Ramos (cell line): ENCODE data around the gene COBL.
"Not testable (repeated sequence)": the region's sequence is repeated elsewhere in the genome, so short reads cannot be mapped to it uniquely, and the experiment has no call there.

ENCODE experiments used
- in situ Hi-C: fragments of 300-500 bp; cut with MboI; formaldehyde crosslinking; loops from one replicate; pipeline ENCODE4 v1.14.3; 2022; ENCODE audit warnings: low sequenced_read_pairs; ENCODE audit not compliant: unreplicated experiment

Gene COBL

DNA sequence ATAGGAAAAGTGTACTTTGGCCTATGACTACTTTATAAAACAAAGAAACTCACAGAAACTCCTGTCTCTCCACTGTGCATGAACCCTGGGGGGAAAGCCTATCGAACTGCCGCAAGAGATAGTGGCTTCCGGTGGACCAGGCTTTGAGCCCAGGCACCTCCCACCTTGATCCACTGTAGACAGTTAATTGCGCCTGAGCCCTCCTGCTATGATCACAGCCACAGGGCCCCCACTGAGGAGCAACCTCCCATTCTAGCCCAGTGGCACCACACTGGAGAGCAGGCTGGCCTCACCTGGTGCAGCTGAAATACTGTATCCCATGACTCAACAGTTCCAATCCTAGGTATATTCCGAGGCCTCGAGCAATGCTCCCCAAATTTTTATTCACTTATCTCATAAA is 98.8 kb downstream of the COBL start:
- in situ Hi-C loops: no loop called here

GRCh38 chr7:51214098-51214497 is 102.5 kb downstream of the COBL start:
- in situ Hi-C loops: no loop called here

GRCh38 chr7:51213618-51214017 is 103.0 kb downstream of the COBL start:
- in situ Hi-C loops: no loop called here

GRCh38 chr7:51210766-51211165 is 105.8 kb downstream of the COBL start:
- in situ Hi-C loops: no loop called here

DNA sequence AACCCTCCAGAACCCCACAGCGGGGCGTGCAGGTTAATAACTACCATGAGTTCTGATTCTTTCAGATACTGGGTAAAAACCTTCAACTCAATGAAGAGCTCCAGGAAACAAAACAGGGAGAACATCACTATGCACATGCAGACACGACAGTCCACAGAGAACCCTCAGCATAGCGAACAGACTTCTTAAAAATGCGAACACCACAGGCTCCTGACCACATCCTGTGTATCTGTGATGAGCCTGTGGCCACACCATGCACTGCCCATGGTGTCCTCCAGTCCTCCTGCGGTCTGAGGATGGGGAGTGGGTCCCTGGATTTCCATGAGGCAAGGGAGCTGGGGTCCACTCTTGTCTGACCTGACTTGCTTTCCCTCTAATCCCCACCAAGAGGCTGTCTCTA is 107.2 kb downstream of the COBL start:
- in situ Hi-C loops: no loop called here

DNA sequence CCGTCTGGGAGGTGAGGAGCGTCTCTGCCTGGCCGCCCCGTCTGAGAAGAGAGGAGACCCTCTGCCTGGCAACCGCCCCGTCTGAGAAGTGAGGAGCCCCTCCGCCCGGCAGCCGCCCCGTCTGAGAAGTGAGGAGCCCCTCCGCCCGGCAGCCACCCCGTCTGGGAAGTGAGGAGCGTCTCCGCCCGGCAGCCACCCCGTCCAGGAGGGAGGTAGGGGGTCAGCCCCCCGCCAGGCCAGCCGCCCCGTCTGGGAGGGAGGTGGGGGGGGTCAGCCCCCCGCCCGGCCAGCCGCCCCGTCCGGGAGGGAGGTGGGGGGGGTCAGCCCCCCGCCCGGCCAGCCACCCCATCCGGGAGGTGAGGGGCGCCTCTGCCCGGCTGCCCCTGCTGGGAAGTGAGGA is 108.5 kb downstream of the COBL start:
- in situ Hi-C loops: not testable (repeated sequence)

DNA sequence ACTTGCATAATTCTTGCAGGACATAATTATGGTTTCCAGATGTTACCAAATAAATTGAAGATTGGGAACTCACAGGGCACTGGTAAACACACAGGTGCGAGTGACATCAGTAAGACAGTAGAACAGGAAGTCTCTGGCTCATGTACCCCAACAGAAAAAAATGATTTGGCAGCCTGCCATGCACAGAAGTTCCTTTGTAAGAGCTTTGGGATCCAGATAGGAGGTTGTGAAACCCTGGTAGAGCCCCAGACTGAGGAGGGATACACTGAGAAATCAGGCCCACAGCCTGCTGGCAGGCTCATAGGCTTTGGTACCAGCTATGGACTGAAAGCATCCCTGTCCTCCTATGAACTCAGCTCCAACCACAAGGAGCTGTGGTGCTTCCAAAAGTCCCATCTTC is 118.0 kb downstream of the COBL start:
- in situ Hi-C loops: no loop called here

GRCh38 chr7:51190969-51191368 is 125.6 kb downstream of the COBL start:
- in situ Hi-C loops: no loop called here

- in situ Hi-C loops: no loop called here
Observed at GRCh38 chr7:51189777-51190176, 126.8 kb downstream of the COBL start.

DNA sequence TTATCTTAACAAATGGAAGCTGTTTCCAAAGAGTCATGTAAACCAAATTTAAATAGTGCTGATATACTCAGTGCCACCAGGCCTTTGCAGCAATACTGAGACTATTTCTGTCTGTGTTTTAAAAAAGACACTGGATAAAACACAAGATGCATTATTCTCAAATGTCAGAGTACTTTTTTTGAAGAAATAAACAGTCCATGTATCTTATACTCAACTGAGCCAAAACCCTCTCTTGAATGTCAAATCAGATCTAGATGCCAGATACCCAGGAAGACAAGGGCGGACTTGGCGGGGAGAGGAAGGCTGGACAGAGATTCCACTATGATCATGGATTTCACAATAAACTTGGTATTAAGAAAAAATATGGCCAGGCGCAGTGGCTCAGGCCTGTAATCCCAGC is 127.6 kb downstream of the COBL start:
- in situ Hi-C loops: no loop called here

DNA sequence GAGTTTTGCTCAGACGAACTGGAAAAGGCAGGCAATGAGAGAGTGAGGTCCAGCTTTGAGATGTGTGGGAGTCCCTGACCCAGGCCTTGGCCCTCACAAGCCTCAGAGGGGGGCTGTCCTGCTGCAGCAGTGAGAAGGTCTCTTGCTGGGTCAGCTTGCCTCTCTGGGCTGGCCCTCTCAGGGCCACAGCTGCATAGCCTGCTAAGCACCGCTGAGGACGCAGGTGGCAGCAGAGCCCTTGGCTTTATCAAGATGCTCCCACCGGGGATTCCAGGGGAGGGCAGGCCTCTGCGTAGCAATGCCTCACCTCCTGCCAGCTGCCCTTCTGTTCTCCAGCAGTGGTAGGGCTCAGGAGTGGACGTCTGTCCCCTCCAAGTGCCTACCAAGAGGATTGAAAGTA is 128.7 kb downstream of the COBL start:
- in situ Hi-C loops: no loop called here

DNA sequence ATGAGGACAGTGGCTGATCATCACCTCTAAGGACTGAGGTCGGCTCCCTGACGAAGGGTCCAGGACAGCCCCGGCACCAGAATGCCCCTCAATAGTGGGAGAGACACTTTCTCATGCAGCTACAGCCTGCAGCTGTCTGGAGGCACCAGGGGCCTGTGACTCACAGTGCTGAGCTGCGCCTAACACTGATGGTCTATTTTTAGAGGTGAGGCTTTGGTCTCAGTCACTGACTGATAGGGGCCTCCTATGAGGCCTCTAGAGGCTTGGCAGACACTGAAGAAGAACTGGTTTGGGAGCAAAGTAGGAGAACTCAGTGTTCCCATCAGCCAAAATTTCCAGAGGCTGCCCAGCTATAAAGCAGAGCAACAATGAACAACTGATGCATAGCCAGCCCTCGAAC is 130.1 kb downstream of the COBL start:
- in situ Hi-C loops: no loop called here

DNA sequence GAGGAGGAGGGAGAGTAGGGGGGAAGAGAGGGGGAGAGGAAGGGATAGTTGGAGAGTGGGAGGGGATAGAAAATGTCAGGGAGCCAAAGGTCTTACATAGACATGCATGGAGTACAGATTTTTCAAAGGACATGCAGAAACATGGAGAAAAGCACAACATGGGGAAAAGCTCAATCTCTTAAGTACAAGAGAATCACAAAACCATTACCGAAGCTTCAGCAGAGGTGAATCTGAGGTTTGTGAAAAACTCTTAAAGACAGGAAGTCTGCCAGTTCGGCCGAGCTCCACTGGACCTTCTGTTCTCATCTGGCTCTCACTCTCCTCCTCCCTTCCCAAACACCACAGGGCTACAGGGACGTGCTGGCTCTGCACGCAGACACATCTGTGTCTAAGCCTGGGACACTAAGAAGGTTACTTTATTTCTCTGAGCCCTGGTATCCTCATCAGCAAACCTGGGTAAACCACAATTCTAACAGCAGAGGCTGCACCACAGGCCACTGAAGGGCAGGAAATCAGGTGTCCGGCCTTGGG is 133.9 kb downstream of the COBL start:
- in situ Hi-C loops: no loop called here

- in situ Hi-C loops: no loop called here
Observed at GRCh38 chr7:51180092-51180491, 136.5 kb downstream of the COBL start.

DNA sequence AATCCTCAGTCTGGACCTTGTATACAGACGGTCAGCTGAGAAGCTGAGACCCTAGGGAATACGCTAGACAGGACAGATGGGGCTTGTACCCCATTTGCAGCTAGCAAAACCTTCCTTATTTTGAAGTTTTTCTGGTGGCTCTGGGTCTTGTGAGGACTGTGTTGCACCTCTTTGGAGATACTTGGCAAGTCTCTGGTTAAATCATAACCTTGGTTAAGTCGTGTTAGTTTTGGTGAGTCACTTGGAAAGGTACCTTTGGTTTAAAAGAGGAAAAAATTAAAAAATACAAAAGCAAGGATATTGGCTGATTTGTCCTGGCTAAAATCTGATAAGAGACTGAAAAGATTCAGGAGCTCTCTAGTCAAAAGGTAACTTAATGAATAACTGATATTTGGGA is 140.6 kb downstream of the COBL start:
- in situ Hi-C loops: no loop called here

GRCh38 chr7:51175316-51175991 is 141.2 kb downstream of the COBL start:
- in situ Hi-C loops: no loop called here

DNA sequence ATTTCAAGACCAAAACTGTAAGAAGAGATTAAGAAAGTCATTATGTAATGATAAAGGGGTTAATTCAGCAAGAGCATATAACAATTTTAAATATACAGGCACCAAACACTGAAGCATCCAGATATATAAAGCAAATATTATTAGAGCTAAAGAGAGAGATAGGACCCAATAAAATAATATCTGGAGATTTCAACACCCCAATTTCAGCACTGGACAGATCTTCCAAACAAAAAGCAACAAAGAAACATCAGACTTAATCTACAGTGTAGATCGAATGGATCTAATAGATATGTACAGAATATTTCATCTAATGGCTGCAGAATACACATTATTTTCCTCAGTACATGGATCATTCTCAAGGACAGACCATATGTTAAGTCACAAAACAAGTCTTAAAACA is 151.3 kb downstream of the COBL start:
- in situ Hi-C loops: no loop called here

DNA sequence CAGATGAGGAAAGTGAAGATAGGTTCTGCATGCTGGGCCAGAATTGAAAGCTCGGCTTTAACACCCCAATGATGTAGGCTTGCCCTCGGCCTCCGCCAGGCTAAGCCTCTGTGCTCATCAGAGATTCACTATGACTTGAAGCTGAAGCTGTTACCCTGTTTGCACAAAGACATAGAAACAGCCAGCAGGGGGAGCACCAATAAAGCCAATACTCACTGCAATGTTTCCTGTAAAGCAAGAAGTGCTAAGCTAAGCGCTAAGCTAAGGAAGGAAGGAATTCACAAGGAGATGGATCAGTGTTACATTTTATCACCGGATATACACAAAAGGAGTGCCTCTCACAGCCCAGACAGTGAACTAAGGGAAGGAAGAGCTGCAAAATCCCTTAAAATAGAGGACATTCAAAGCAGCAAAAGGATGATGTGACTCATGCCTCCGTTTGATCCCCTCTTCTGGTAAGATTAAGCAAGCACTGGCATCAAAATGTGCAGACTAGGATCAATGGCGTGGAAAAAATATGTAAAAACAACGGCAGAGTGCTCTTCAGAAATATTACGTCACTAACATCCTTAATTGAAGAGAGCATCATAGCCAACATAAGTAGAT is 153.8 kb downstream of the COBL start:
- in situ Hi-C loops: no loop called here

GRCh38 chr7:51161937-51162336 is 154.7 kb downstream of the COBL start:
- in situ Hi-C loops: no loop called here

GRCh38 chr7:51160990-51161615 is 155.5 kb downstream of the COBL start:
- in situ Hi-C loops: no loop called here

DNA sequence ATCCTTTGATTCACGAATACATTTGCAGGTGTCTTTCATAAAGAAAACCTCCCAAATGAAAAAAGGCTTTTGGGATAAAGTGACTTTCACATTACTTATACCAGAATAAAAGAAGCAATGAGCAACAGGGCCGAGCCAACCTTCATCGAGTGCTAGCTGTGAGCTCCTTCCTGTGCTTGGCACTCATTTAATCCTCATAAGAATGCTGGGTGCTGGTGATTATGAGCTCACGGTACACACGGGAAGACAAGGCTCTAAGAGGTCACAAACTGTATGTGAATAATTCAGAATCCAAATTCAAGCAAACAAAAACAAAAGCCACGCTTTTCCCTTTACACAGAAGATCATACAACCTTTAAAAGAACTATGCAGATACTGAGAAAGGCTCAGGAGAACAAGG is 156.2 kb downstream of the COBL start:
- in situ Hi-C loops: no loop called here
